Stimulated activated CD4-positive, alpha-beta T cell treated with anti-CD3 and anti-CD28 coated beads, Interleukin-15, amount 100 ng/mL, for 48 hours (primary cell): ENCODE results near the gene BSX.

Experiments
- DNase-seq, 2 donors: peaks; one replicate each; pipeline ENCODE4 v3.0.0-alpha.2; 2020; ENCODE audit warnings: low read depth in 2 of 2

BSX gene

DNA sequence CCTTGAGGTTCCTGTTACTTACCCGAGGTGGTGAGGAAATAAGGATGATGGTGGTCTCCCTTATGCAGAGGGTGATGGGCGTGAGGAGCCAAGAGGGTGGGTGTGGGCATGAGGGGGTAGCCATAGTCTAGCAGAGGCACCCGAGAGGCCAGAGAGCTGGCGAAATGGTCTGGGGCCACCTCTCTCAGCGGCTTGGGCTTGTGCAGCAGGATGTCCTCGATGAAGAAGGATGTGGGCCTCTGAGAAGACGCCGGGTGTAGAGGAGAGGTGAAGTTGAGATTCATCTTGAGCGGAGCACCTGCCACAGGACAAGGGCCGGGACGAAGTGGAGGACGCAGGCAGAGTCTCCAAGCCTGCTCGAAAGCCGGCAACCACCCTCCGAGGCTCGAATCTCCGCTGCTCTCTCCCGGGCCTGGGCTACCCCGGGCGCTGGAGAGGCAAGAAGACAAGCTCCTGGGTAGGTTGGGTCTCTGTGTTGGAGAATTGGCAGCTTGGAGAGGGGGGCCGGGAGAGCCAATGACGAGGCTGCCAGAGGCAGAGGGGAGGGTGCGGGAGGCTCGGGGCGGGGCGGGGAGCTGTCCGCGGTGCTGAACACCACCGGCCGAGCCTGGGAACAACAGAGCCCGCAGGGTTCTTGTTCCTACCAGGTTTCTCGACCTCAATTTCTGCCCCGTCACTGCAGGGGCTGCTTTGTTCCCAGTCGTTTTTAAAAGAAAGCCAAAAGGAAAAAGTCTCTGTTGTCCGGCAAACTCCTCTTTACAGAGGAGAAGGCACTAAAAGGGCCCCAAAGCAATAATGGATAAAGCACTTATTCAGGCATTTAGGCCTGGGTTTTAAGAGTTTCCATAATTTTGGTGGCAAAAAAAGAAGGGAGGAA lies at the start of gene BSX:
TSS of gene BSX (minus strand) at position 447 of the 877 bp plus-strand sequence. CDS start at position 284, 163 bp downstream.
- peak; percentile 22 to 30 for DNase-seq

DNA sequence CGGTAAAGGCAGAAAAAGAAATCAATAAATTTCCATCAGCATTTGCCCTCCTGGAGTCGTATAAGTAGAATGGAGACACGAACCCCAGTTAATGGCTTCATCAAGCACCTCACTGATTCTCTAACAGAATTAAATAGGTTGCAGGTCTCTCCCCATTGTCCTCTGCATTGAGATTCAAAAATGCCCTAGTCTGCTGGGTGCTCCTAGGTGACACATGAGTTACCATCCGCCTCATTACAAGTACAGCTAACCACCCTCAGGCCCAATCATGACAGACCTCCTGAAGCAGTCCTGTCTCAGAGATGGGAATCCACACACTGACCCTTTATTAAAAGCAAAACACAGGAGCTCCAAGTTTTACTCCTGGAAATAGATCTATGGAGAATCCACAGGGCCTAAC lies 48.9 kb upstream of the BSX start:
- DNase-seq, result no peak

DNA sequence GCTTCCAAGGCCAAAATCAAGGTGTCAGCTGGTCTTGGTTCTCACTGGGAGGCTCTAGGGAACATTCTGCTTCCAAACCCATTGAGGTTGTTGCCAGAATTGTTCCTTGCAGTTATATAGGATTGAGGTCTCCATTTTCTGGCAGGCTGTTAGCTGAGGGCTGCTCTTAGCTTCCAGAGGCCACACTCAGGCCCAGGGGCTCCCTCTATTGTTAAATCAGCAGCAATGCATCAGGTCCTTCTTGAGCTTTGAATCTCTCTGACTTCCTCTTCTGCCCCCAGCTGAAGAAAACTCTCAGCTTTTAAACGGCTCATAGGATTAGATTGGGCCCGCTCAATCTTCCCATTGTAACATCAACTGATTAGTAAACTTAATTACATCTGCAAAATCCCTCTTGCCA lies 39.3 kb upstream of the BSX start:
- peak in 1 of 2 donors; percentile 14 for DNase-seq

DNA sequence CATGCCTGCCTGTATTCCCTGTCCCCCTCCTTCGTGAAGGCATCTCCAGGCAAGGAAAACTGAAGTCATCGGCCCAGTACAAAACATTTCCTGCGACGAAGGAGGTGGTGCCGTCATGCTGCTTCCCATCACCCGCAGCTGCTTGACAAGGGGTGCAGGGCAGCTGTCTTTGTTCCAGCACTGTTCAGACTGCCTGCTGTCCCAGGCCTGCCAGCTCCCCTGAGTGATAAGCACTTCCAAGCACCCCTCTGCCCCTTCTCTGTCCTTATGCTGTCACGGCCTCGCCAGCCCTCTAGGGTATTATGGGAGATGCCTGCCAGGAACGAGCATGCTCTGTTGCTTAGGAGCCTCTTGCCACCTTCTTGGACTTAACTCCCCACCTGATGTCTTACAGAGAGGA lies 37.1 kb upstream of the BSX start:
- DNase-seq, result no peak

GRCh38 chr11:123011510-123011909 lies 29.9 kb upstream of the BSX start:
- no peak for DNase-seq

DNA sequence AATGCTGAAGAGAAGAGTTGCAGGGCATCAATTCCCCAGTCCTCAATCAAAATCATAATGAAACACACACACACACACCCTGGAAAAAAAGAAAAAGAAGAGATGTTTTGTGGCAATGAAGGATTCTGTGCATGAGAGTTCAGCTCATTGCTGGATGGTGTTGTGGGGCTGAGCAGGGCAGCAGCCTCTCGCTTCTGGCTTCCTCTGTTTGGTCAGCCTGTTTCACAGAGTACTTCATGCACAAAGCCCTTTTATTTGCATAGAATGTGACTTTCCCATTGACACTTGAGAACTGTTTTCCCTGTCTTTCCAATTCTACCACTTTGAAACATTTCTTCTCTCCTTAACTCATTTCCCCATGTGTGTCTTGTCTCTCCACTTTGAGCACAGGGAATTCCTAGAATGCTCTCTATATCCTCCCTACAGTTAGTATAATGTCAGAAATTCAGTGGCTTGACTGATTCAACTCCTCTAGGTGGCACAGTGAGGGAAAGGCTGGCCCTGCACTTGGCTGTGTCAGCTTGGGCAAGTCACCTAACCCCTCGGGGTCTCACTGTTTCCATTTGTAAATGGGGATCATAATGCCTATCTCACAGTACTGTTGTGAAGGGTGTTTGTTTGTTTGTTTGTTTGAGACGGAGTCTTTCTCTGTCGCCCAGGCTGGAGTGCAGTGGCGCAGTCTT lies 25.4 kb upstream of the BSX start:
- DNase-seq, result no peak

DNA sequence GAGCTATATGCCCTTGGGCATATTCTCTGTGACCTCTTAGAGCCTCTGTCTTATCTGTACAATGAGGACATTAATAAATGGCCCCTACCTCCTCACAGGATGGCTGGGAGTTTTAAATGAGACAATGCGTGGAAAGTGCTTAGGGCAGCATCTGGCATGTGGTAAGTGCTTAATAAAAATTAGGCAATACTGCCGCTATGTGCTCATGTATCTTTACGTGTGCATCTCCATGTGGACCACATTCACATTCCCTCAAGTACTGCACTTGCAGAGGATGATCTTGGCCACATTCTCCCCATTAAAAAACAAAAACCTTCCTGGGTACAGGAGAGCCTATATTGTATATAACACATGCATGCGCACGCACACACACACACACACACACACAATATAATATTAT lies 19.1 kb upstream of the BSX start:
- no peak for DNase-seq

GRCh38 chr11:122998727-122999366 lies 17.2 kb upstream of the BSX start:
- no peak for DNase-seq

GRCh38 chr11:122995526-122995925 lies 13.9 kb upstream of the BSX start:
- no peak for DNase-seq

GRCh38 chr11:122984186-122985011 lies 2.8 kb upstream of the BSX start:
- no peak for DNase-seq

- no peak for DNase-seq
Measured at GRCh38 chr11:122983438-122984185, 2.0 kb upstream of the BSX start.

DNA sequence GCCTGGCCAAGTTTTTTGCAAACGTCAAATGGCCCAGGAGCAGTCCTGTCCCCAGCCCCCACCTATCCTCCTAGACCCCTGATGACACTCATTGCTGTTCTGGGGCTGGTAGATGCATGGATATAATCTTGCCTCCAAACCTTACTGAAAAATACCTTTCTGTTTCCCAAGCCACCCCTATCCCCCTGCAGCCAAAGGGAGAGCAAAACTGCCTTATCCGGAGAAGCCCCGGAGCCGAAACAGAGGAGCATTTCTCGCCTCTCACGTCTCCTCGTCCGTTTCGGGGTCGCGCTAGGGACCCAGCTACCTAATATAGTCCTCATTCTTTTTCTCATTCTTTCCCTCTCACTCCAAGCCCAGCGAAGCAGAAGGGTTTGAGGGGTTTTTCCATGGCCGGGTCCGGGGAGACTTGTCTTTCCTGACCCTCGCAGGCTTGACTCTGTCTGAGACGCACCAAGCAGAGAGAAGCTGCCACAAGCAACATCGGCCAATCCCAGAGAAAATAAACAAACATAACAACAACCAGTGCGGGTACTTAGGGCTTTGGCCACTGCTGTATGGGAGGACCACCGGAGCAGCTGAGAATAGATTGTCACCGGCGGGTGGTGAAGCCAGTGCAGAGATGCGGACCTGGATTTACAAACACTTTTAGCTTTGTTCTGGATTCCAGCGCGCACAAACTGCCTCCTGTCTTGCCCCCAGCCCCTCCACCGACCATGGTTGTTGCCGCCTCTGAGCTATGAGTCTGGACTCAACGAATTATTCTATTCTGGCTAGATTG lies 1.6 kb downstream of the BSX start:
- no peak for DNase-seq

DNA sequence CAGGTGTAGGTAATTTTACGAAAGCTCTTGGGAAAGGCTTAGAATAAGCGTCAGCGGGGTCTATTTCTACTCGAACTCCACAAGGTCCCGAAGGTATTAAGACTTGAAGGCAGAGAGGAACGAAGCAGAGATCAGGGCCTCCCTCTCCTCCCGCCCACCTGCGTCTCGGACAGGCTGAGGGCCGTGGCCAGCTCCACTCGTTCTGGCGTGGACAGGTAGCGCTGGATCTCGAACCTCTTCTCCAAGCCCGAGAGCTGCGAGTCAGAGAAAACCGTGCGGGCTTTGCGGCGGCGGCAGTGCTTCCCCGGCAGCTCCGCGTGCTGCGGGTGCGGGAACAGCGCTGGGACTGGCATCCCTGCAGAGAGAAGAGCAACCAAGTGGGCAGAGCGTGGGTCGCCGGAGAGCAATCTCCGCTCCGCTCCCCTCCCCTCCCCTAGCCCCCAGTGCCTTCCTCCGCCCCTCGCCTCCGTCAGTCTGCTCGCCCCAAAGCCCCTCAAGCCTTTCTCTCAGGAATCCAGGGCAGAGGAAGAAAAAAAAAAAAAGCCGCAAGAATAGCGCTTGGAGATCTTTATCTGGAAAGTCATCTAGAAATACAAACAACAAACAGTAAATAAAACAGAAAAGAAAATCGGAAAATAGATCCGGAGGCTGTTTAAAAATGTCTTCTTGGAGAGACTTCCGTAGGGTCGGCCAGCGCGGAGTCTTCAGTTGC lies 2.4 kb downstream of the BSX start:
- no peak for DNase-seq

- DNase-seq, result no peak
Measured at GRCh38 chr11:122978299-122978620, 3.4 kb downstream of the BSX start.

- DNase-seq, result no peak
Measured at GRCh38 chr11:122977470-122978298, 4.0 kb downstream of the BSX start.

- no peak for DNase-seq
Measured at GRCh38 chr11:122976734-122977469, 4.7 kb downstream of the BSX start.

- DNase-seq, result no peak
Measured at GRCh38 chr11:122976061-122976733, 5.4 kb downstream of the BSX start.

DNA sequence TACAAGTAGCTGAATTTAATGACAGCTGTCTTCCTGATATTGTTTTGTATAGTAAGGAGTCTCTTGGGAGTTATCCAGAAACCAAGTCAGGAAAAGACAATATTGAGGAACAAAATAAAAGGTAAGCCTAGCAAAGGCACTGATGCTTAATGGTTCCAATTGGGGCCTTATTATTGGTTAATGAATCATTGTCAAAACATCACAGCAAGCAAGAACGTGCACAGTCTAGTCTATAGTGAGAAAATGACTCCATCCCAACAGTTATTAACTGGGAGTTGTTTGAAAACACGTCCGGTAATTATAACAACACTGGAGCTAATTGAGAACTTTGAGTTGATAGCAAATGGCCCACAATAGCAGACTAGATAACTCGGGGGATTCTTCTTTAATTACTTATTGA lies 17.7 kb downstream of the BSX start:
- no peak for DNase-seq
